Endothelial cell (in vitro differentiated cells): Measurements from ENCODE around the gene OR2T4. TPM values are rescaled to one million over a fixed set of nuclear protein-coding genes. Genes with fewer than 3 reads are reported as not detected.

ENCODE experiments used
- DNase-seq: peaks from one replicate; pipeline ENCODE4 v3.0.0; 2021; ENCODE audit warnings: low spot score
- H3K27ac Mint-ChIP-seq: one replicate; pipeline ENCODE4 v1.8.0; 2021; ENCODE audit warnings: mixed read lengths, inconsistent platforms; ENCODE audit not compliant: unreplicated experiment
- H3K27me3 Mint-ChIP-seq: one replicate; pipeline ENCODE4 v1.8.0; 2021; ENCODE audit warnings: mild to moderate bottlenecking, moderate library complexity, mixed read lengths, inconsistent platforms; ENCODE audit not compliant: unreplicated experiment
- H3K36me3 Mint-ChIP-seq: one replicate; pipeline ENCODE4 v1.8.0; 2021; ENCODE audit warnings: mild to moderate bottlenecking, low read depth, mixed read lengths, inconsistent platforms; ENCODE audit not compliant: unreplicated experiment
- H3K4me1 Mint-ChIP-seq: one replicate; pipeline ENCODE4 v1.8.0; 2021; ENCODE audit warnings: mild to moderate bottlenecking, mixed read lengths, inconsistent platforms; ENCODE audit not compliant: unreplicated experiment
- H3K4me3 Mint-ChIP-seq: one replicate; pipeline ENCODE4 v1.8.0; 2021; ENCODE audit warnings: mild to moderate bottlenecking, mixed read lengths, inconsistent platforms; ENCODE audit not compliant: unreplicated experiment
- H3K9me3 Mint-ChIP-seq: one replicate; pipeline ENCODE4 v1.8.0; 2021; ENCODE audit warnings: mixed read lengths, inconsistent platforms; ENCODE audit not compliant: unreplicated experiment
- total RNA-seq: library from RNA; stranded (reverse); fragmentation: NEBNext Ultra II Directional; extraction: Animal tissue kit (Norgen Biotek cat#: 25700); gene quantifications from one replicate; pipeline ENCODE4 v1.2.1, GENCODE V29; 2021; ENCODE audit not compliant: unreplicated experiment
- TF ChIP-seq, protein P1 (sequence below): fragments of 200-600 bp; sonication (generic); IDR thresholded peaks from one replicate; pipeline ENCODE4 v1.5.0; 2021; ENCODE audit warnings: antibody characterized with exemption; ENCODE audit not compliant: unreplicated experiment

The OR2T4 gene
- total RNA-seq, 1 donor from 2014 or later, result not detected

DNA sequence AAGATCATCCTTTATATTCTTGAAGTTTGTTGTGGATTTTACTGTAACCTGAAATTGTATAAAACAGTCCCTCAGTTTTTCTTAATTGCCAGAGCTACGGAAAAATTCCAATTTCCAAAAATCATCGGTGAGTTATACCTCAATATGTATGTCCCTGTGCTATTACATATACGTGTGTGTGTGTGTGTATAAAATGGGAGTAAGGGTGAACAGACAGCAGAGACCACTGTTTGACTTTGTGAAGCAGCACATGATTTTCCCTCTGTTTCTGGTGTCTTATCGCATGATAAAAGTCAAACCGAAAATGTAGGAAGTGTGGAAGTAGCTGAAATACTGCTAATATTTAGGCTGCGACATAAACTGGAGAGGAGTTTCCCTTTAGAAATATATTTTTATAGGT, 42.6 kb downstream of the OR2T4 start:
- TF ChIP-seq, protein P1, sequence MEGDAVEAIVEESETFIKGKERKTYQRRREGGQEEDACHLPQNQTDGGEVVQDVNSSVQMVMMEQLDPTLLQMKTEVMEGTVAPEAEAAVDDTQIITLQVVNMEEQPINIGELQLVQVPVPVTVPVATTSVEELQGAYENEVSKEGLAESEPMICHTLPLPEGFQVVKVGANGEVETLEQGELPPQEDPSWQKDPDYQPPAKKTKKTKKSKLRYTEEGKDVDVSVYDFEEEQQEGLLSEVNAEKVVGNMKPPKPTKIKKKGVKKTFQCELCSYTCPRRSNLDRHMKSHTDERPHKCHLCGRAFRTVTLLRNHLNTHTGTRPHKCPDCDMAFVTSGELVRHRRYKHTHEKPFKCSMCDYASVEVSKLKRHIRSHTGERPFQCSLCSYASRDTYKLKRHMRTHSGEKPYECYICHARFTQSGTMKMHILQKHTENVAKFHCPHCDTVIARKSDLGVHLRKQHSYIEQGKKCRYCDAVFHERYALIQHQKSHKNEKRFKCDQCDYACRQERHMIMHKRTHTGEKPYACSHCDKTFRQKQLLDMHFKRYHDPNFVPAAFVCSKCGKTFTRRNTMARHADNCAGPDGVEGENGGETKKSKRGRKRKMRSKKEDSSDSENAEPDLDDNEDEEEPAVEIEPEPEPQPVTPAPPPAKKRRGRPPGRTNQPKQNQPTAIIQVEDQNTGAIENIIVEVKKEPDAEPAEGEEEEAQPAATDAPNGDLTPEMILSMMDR, result no peak
- Mint-ChIP-seq H3K9me3 (peaks cover 31% of the 10 kb centered on the region), H3K36me3 (peaks cover 10% of the 10 kb centered on the region), H3K27me3 (peaks cover 2% of the 10 kb centered on the region), H3K27ac (peak overlapping the region; percentile 0), H3K4me1 (no peaks in the 10 kb centered on the region), H3K4me3 (peak overlapping the region; percentile 0)
- no peak for DNase-seq

DNA sequence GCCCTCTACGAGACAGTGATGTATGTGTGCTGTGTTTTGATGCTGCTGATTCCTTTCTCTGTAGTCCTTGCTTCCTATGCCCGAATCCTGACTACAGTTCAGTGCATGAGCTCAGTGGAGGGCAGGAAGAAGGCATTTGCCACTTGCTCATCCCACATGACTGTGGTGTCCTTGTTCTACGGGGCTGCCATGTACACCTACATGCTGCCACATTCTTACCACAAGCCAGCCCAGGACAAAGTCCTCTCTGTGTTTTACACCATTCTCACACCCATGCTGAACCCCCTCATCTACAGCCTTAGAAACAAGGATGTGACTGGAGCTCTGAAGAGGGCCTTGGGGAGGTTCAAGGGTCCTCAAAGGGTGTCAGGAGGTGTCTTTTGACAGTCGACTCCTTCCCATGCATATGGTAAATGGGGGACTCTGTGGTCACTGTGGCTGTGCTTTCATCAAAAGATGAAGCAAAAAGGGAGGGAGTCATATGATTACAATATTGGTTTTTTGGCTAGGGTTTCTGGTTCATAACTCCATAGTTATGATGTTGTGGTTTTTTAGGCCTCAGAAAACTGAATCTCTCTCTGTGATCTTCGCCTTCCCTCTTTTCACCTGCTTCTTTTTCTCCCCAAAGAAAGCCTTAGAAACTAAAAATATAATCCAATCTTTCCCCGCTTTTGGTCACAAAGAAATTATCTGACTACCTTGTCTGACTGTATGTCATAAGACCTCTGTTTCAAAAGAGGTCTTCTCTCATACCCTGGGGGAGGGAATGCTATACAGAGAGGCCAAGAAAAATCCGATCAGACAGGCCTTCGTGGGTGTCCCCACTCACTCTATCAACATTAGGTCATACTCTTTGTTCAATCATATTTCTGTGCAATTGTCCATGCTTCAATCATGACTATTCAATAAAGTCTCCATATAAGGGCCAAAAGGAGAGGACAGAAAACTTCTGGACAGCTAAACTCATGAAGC, 45.5 kb downstream of the OR2T4 start:
- Mint-ChIP-seq H3K27me3 (peaks cover 2% of the 10 kb centered on the region), H3K36me3 (peaks cover 17% of the 10 kb centered on the region), H3K9me3 (peaks cover 34% of the 10 kb centered on the region)

More for the DNA sequence above, 45.5 kb downstream of the OR2T4 start:
- DNase-seq, result no peak
- TF ChIP-seq, protein P1, result no peak
- H3K4me3 Mint-ChIP-seq, result no peak overlapping the region
- no peaks in the 10 kb centered on the region for H3K4me1 Mint-ChIP-seq
- no peak overlapping the region for H3K27ac Mint-ChIP-seq

Other genes starting within 250 kb of the OR2T4 start
- gene OR2M5, start 216.5 kb upstream of the OR2T4 start, total RNA-seq, result not detected
- gene OR2M2, start 186.8 kb upstream of the OR2T4 start, total RNA-seq, result not detected
- not detected for gene OR2M3, start 164.4 kb upstream of the OR2T4 start, total RNA-seq
- not detected for gene OR2M4, start 130.2 kb upstream of the OR2T4 start, total RNA-seq
- not detected for gene OR2T33, start 83.7 kb upstream of the OR2T4 start, total RNA-seq
- gene OR2T12, start 58.2 kb upstream of the OR2T4 start, total RNA-seq, result not detected
- not detected for gene OR2M7, start 37.1 kb upstream of the OR2T4 start, total RNA-seq
- not detected for gene OR14C36, start 12.9 kb upstream of the OR2T4 start, total RNA-seq
- gene OR2T6, start 14.1 kb downstream of the OR2T4 start, total RNA-seq, result not detected
- gene OR2T1, start 41.4 kb downstream of the OR2T4 start, total RNA-seq, result not detected
- gene OR2T2, start 84.0 kb downstream of the OR2T4 start, total RNA-seq, result not detected
- gene OR2T3, start 111.7 kb downstream of the OR2T4 start, total RNA-seq, result not detected
- not detected for gene OR2T5, start 126.9 kb downstream of the OR2T4 start, total RNA-seq
- not detected for gene OR2G6, start 146.4 kb downstream of the OR2T4 start, total RNA-seq
- not detected for gene OR2T29, start 201.1 kb downstream of the OR2T4 start, total RNA-seq
- gene OR2T34, start 213.1 kb downstream of the OR2T4 start, total RNA-seq, result not detected
- not detected for gene OR2T10, start 236.0 kb downstream of the OR2T4 start, total RNA-seq